HG02678 (cell line): ENCODE results near the gene MAGEB3.

Experiments
- ATAC-seq: cut with Tn5 transposase; IDR thresholded peaks from one replicate; pipeline ENCODE4 v1.9.1; 2021; ENCODE audit warnings: mild to moderate bottlenecking, moderate library complexity; ENCODE audit not compliant: unreplicated experiment

MAGEB3 gene

DNA sequence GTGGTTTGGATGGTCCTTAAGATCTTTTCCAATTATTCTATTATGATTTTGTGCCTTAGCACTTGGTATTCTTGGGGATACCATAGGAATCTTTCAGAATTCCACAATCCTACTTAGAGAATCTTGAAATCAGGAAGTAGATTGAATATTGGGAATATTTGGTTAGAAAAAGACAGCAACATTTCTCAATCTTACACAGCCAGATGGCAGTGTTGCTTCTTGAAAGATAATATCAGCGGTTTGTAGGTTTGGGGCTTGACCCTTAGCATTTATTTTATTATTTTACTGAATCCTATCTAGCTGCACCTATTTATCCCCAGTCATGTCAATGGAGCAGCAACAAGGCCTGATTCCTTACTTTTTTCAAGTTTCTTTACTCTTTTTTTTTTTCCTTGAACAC lies 45.0 kb downstream of the MAGEB3 start:
- no peak for ATAC-seq

GRCh38 chrX:30278365-30278764 lies 47.9 kb downstream of the MAGEB3 start:
- ATAC-seq = no peak

DNA sequence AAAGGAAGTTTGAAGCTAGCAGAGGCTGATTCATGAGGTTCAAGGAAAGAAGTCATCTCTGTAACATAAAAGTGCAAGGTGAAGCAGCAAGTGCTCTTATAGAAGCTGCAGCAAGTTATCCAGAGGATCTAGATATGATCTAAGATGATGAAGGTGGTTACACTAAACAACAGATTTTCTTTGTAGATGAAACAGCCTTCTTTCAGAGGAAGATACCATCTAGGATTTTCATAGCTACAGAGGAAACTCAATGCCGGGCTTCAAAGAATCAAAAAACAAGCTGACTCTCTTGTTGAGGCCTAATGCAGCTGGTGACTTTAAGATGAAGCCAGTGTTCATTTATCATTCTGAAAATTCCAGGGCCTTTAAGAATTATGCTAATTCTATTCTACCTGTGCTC lies 50.0 kb downstream of the MAGEB3 start:
- ATAC-seq = no peak

GRCh38 chrX:30282527-30282926 lies 52.1 kb downstream of the MAGEB3 start:
- ATAC-seq = no peak

- no peak for ATAC-seq
These were observed 53.2 kb downstream of the MAGEB3 start for GRCh38 chrX:30283456-30284200.
